H9 (cell line): Measurements from ENCODE around the gene UTP20. TPM values are rescaled to one million over a fixed set of nuclear protein-coding genes. Genes with fewer than 3 reads are reported as not detected.

Experiments
- DNase-seq: peaks from one replicate; pipeline ENCODE4 v3.0.0-alpha.2; 2017
- H2AFZ ChIP-seq: one replicate; pipeline ENCODE4 v1.6.1; 2013; ENCODE audit warnings: mild to moderate bottlenecking, low read length, control low read depth, moderate library complexity
- H2AK5ac ChIP-seq: 2 replicates; pipeline ENCODE4 v1.6.1; 2013; ENCODE audit warnings: low read length, control low read depth, mixed read lengths; ENCODE audit not compliant: insufficient read length
- H2BK120ac ChIP-seq: one replicate; pipeline ENCODE4 v1.6.1; 2013; ENCODE audit warnings: low read depth, mild to moderate bottlenecking, low read length, control low read depth, inconsistent platforms; ENCODE audit not compliant: poor library complexity, severe bottlenecking
- H2BK12ac ChIP-seq: 2 replicates; pipeline ENCODE4 v1.6.1; 2013; ENCODE audit warnings: low read length, control low read depth, mixed read lengths, low read depth; ENCODE audit not compliant: insufficient read length
- H2BK15ac ChIP-seq: 2 replicates; pipeline ENCODE4 v1.6.1; 2013; ENCODE audit warnings: low read depth, low read length, control low read depth
- H2BK20ac ChIP-seq: one replicate; pipeline ENCODE4 v1.6.1; 2013; ENCODE audit warnings: low read depth, mild to moderate bottlenecking, low read length, control low read depth, inconsistent platforms; ENCODE audit not compliant: poor library complexity, severe bottlenecking
- H2BK5ac ChIP-seq: 2 replicates; pipeline ENCODE4 v1.6.1; 2013; ENCODE audit warnings: low read length, control low read depth, mixed read lengths; ENCODE audit not compliant: insufficient read length
- H3K14ac ChIP-seq: 2 replicates; pipeline ENCODE4 v1.6.1; 2013; ENCODE audit warnings: low read length, control low read depth; ENCODE audit not compliant: insufficient read depth
- H3K18ac ChIP-seq: 2 replicates; pipeline ENCODE4 v1.6.1; 2013; ENCODE audit warnings: low read depth, mild to moderate bottlenecking, mixed read lengths, low read length, control low read depth; ENCODE audit not compliant: insufficient read length
- H3K23ac ChIP-seq: 2 replicates; pipeline ENCODE4 v1.6.1; 2013; ENCODE audit warnings: low read length, control low read depth, mixed read lengths, low read depth; ENCODE audit not compliant: insufficient read length
- H3K23me2 ChIP-seq: 2 replicates; pipeline ENCODE4 v1.6.1; 2013; ENCODE audit warnings: low read depth, mild to moderate bottlenecking, mixed read lengths, low read length, control low read depth; ENCODE audit not compliant: insufficient read length, poor library complexity, severe bottlenecking
- H3K27ac ChIP-seq: 2 replicates; pipeline ENCODE4 v1.5.1; 2013; ENCODE audit warnings: low read length, control low read depth, mixed read lengths, low read depth; ENCODE audit not compliant: insufficient read length
- H3K27me3 ChIP-seq: 2 replicates; pipeline ENCODE4 v1.6.1; 2013; ENCODE audit warnings: low read length, control low read depth, inconsistent platforms; ENCODE audit not compliant: insufficient read depth
- H3K4ac ChIP-seq: 2 replicates; pipeline ENCODE4 v1.6.1; 2013; ENCODE audit warnings: low read depth, mild to moderate bottlenecking, control low read depth, inconsistent platforms, low read length, moderate library complexity
- H3K4me1 ChIP-seq: 2 replicates; pipeline ENCODE4 v1.6.1; 2013; ENCODE audit warnings: low read length, control low read depth, inconsistent platforms; ENCODE audit not compliant: insufficient read depth
- H3K4me2 ChIP-seq: 2 replicates; pipeline ENCODE4 v1.6.1; 2013; ENCODE audit warnings: low read length, control low read depth, mixed read lengths; ENCODE audit not compliant: insufficient read length, insufficient read depth
- H3K56ac ChIP-seq: 2 replicates; pipeline ENCODE4 v1.6.1; 2013; ENCODE audit warnings: low read depth, mild to moderate bottlenecking, mixed read lengths, low read length, control low read depth; ENCODE audit not compliant: insufficient read length
- H3K79me1 ChIP-seq: 2 replicates; pipeline ENCODE4 v1.6.1; 2013; ENCODE audit warnings: low read depth, mild to moderate bottlenecking, moderate library complexity, low read length, control low read depth, inconsistent platforms; ENCODE audit not compliant: insufficient read depth, poor library complexity, severe bottlenecking
- H3K79me2 ChIP-seq: 2 replicates; pipeline ENCODE4 v1.6.1; 2013; ENCODE audit warnings: low read length, control low read depth, inconsistent platforms; ENCODE audit not compliant: insufficient read depth
- H3K9ac ChIP-seq: 2 replicates; pipeline ENCODE4 v1.6.1; 2013; ENCODE audit warnings: low read length, control low read depth, mixed read lengths; ENCODE audit not compliant: insufficient read length; ENCODE audit errors: extremely low read depth
- H3K9me3 ChIP-seq: one replicate; pipeline ENCODE4 v1.6.1; 2013; ENCODE audit warnings: low read depth, low read length, inconsistent platforms; ENCODE audit not compliant: control insufficient read depth
- H3T11ph ChIP-seq: one replicate; pipeline ENCODE4 v1.6.1; 2013; ENCODE audit warnings: mild to moderate bottlenecking, low read length, control low read depth, inconsistent platforms
- H4K20me1 ChIP-seq: one replicate; pipeline ENCODE4 v1.6.1; 2013; ENCODE audit not compliant: control insufficient read depth, insufficient read length, insufficient read depth
- H4K5ac ChIP-seq: 2 replicates; pipeline ENCODE4 v1.6.1; 2013; ENCODE audit warnings: low read depth, mild to moderate bottlenecking, mixed read lengths, low read length, control low read depth; ENCODE audit not compliant: insufficient read length
- H4K8ac ChIP-seq: replicated peaks from 2 replicates; pipeline ENCODE4 v1.6.1; 2013; ENCODE audit warnings: low read length, control low read depth, mixed read lengths, low read depth; ENCODE audit not compliant: insufficient read length
- H4K91ac ChIP-seq: 2 replicates; pipeline ENCODE4 v1.6.1; 2013; ENCODE audit warnings: low read depth, mild to moderate bottlenecking, moderate library complexity, mixed read lengths, low read length, control low read depth; ENCODE audit not compliant: insufficient read length
- H3K27ac Mint-ChIP-seq, 3 experiments: 2 replicates in 2 of 3; 3 replicates in 1 of 3; pipeline ENCODE4 v1.8.0; 2020 to 2021; ENCODE audit warnings: mixed read lengths in 3 of 3, mild to moderate bottlenecking in 1 of 3, moderate library complexity in 1 of 3
- H3K27me3 Mint-ChIP-seq: 2 replicates; pipeline ENCODE4 v1.8.0; 2021; ENCODE audit warnings: low read depth, mild to moderate bottlenecking, moderate library complexity, mixed read lengths
- H3K36me3 Mint-ChIP-seq, 3 experiments: 2 replicates in 2 of 3; 3 replicates in 1 of 3; pipeline ENCODE4 v1.8.0; 2020 to 2021; ENCODE audit warnings: low read depth in 3 of 3, mixed read lengths in 3 of 3; ENCODE audit not compliant: insufficient read depth in 1 of 3
- H3K4me1 Mint-ChIP-seq, 2 experiments: 2 replicates each; pipeline ENCODE4 v1.8.0; 2020; ENCODE audit warnings: mixed read lengths in 2 of 2
- H3K4me3 Mint-ChIP-seq, 2 experiments: 2 replicates in 1 of 2; 3 replicates in 1 of 2; pipeline ENCODE4 v1.8.0; 2020 to 2021; ENCODE audit warnings: mild to moderate bottlenecking in 2 of 2, mixed read lengths in 2 of 2, moderate library complexity in 1 of 2
- H3K9me3 Mint-ChIP-seq, 2 experiments: 2 replicates in 1 of 2; 3 replicates in 1 of 2; pipeline ENCODE4 v1.8.0; 2020; ENCODE audit warnings: mild to moderate bottlenecking in 2 of 2, mixed read lengths in 2 of 2, moderate library complexity in 1 of 2
- CTCF ChIP-seq: fragments of 200-600 bp; sonication (generic); conservative IDR thresholded peaks from 3 replicates; pipeline ENCODE4 v1.8.0; 2021; ENCODE audit warnings: antibody characterized with exemption, mild to moderate bottlenecking
- WGBS: extraction: QIAGEN DNeasy Blood & Tissue Kit; methylation state at CpG from one replicate; pipeline ENCODE4 v1.1.7; 2013; ENCODE audit warnings: missing lambda C conversion rate, low lambda C conversion rate, mixed read lengths; ENCODE audit not compliant: insufficient read length; ENCODE audit errors: extremely low coverage; 5-methylcytosine and 5-hydroxymethylcytosine counted together
- total RNA-seq: library from RNA; stranded (reverse); gene quantifications from 2 replicates; pipeline ENCODE4 v1.2.1, GENCODE V29; 2021

UTP20 gene
- total RNA-seq, 1 experiment from 2014 or later = 38.3 TPM

GRCh38 chr12:101336437-101336836 is 56.5 kb downstream of the UTP20 start:
- no peak overlapping the region for H2BK15ac ChIP-seq
- H4K5ac ChIP-seq = peak overlapping the region; percentile 50
- H3K79me1 ChIP-seq = no peaks in the 10 kb centered on the region
- H3K9me3 ChIP-seq = no peaks in the 10 kb centered on the region
- H3K56ac ChIP-seq = no peak overlapping the region
- H3K9me3 Mint-ChIP-seq = no peaks in the 10 kb centered on the region
- H3K27ac ChIP-seq = no peak overlapping the region
- H3K4me2 ChIP-seq = no peak overlapping the region
- H2BK12ac ChIP-seq = no peak overlapping the region
- TF ChIP-seq CTCF = no peak
- H4K91ac ChIP-seq = no peak overlapping the region
- peak overlapping the region in 1 of 3 experiments; percentile 41; a peak in 1 of 7 replicates for H3K27ac Mint-ChIP-seq
- H3K27me3 Mint-ChIP-seq = no peaks in the 10 kb centered on the region
- no peak overlapping the region for H3K18ac ChIP-seq
- H3K4ac ChIP-seq = no peak overlapping the region
- H3K14ac ChIP-seq = no peak overlapping the region
- H2BK120ac ChIP-seq = no peak overlapping the region
- peaks cover 17 to 58% (median 36%) of the 10 kb centered on the region in 3 experiments; a peak in 6 of 7 replicates for H3K36me3 Mint-ChIP-seq
- no peaks in the 10 kb centered on the region for H3K79me2 ChIP-seq
- H2BK20ac ChIP-seq = no peak overlapping the region
- no peak overlapping the region for H4K8ac ChIP-seq
- DNase-seq = no peak
- peaks cover 7 to 8% of the 10 kb centered on the region in 2 experiments for H3K4me1 Mint-ChIP-seq
- no peak overlapping the region for H2AFZ ChIP-seq
- H2BK5ac ChIP-seq = no peak overlapping the region
- no peaks in the 10 kb centered on the region for H3K27me3 ChIP-seq
- no peak overlapping the region for H2AK5ac ChIP-seq
- no peak overlapping the region for H3K23ac ChIP-seq
- H3K9ac ChIP-seq = no peak overlapping the region
- WGBS = no CpG with 5 or more reads among the region's 2 CpGs
- H3K23me2 ChIP-seq = no peaks in the 10 kb centered on the region
- no peaks in the 10 kb centered on the region for H3K4me1 ChIP-seq
- no peaks in the 10 kb centered on the region for H4K20me1 ChIP-seq
- H3T11ph ChIP-seq = no peak overlapping the region
- H3K4me3 Mint-ChIP-seq = no peak overlapping the region
